Activated CD4-positive, alpha-beta T cell treated with anti-CD3 and anti-CD28 coated beads for 4 hours (primary cell): ENCODE results near the gene LBX2.

Source experiments
- DNase-seq, 2 donors: peaks; one replicate each; pipeline ENCODE4 v3.0.0-alpha.2; 2020

Gene LBX2, protein sequence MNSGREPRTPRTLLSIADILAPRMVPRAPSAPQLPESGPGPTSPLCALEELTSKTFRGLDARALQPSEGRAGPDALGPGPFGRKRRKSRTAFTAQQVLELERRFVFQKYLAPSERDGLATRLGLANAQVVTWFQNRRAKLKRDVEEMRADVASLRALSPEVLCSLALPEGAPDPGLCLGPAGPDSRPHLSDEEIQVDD

DNA sequence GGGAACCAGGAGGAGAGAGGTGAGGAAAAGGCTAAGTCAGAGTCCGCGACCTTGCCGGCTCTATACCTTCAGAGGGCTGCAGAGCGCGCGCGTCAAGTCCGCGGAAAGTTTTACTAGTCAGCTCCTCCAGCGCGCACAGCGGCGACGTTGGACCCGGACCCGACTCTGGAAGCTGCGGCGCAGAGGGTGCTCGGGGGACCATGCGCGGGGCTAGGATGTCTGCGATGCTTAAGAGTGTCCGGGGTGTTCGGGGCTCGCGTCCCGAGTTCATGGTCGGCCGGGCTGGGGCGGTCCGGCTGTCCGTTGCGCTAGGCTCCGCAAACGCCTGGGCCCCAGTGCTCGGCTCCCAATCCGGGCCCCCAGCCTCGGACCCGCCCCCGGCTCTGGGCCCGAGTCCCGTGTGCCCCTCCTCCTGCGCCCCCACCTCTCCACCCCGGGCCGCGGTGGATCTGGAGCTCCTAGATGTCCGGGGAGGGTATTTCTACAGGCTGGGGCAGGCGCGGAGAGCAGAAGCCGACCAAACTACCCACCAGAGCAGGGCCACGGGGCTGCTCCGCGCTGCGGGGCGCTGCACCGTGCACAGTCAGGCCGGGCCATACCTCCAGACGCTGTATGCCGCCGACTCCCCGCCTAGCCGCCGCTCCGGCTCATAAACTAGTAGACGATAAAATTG, at the start of gene LBX2:
TSS of gene LBX2 (minus strand) at position 337 of the 673 bp plus-strand sequence. CDS start at position 271, 66 bp downstream.
- no peak for DNase-seq

DNA sequence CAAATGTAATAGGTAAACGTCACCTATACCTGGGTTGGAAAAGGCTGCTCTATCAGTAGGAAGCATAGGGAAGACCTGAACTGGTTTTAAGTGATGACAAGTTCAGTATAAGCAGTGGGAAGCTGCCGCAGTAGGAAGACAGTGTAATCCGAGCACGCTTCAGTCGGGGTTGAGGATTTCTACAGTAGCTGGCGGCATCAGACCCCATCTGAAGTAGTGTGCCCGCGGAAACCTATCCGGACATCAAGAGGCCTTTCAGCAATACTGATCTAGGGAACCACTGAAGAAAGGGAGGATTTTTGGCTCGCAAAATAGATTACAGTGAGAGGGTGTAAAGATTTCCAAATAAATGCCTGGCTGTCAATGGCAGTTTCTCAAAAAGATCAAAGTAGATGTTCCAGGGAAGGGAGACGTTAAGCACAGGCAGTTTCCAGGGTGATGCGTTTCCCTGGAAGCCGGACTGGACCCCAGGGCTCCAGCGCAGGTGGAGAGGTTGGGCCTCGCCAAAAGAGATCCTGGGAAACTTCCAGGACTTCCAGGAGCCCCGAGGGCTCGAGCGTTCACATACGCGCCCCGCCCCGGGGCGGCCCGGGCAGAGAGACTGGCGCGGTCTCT, 49.0 kb upstream of the LBX2 start:
- DNase-seq = no peak

DNA sequence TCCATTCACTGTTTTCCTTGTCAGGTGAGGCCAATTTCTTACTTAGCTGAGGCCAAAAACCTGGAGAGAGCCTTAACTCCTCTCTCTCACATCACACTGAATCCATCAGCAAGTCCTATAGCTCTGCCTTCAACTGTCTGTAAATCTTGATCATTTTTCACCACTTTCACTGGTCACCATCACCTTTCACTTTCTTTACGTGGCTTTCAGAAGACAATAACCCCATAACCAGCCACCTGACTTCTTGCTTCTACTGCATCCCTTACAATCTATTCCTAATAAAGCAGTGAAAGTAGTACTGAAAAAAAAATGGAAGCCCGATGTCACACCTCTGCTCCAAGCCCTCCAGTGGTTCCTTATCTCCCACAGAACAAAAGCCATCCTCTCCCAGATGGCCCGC, 46.6 kb upstream of the LBX2 start:
- no peak for DNase-seq

DNA sequence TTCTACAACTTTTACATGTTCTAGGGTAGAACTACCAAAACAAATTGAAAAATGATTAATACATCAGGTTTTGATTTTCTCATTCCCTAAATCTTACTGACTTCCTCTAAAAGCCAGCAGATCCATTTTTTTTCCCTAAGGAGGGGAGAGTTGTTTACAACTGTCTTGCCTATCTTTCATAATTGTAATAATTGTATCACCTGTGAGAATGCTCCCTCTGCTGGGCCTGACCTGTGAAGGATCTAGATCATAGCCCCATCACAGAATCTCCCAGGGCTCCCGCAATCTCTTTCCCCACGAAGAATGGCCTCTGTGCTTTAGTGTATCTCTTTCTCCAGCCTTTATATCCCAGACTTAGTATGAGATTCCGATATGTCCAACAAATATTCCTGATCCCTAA, 45.2 kb upstream of the LBX2 start:
- no peak for DNase-seq

DNA sequence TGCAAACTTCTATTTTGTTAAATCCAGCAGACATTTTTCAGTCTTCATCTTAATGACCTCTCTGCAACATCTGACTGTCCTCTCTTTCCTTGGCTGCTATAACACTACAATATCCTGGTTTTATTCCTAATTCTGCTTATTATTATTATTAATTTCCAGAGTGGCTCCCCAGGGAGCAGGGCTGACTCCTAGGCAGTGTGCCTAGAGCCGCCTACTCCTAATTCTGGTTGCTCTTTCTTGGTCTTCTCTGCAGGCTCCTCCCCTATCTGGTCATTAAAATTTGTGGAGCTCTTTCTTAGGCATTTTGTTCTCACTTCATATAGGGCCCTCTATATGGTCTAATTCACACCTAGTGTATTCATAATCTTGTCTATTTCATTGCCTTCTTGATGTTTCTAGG, 43.6 kb upstream of the LBX2 start:
- DNase-seq = no peak

DNA sequence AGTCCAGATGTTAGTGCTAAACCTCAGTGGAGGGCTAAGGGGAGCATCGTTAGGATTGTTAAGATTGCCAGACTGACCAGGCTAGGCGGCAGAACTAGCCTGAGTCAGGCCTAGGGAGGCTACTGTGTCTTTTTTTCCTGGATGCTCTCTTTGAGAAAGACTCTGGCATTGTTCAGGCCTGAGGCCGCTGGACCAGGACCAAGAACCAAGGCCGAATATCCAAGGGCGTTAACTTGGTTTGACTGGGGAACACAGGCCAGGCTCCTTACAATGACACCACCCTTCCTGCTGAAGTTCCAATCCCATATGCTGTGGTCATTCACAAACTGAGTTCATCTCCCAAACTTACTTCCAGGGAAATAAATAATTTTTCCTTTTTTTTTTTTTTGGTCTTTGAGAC, 40.9 kb upstream of the LBX2 start:
- DNase-seq = no peak

DNA sequence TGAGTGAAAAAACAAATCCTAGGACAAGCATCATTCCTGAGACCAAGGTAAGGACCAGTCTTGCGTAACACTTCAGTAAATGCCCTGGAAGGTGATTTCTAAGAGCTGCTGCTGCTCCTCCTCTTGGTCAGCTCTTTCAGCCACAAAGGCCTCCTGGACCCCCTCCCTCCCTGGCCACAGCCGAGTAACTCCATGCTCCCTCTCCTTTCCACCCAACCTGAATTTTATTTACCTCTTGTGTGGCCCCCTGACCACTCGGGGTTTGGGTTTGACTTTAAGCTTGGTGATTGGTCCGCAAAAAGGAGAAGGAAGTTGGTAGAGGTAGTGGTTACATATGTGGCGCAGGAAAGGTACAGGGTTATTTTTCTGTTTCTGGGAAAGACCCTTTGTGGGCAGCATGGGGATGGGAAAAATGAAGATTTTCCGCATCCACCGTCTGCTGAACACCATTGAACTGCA, 39.5 kb upstream of the LBX2 start:
- DNase-seq = no peak

DNA sequence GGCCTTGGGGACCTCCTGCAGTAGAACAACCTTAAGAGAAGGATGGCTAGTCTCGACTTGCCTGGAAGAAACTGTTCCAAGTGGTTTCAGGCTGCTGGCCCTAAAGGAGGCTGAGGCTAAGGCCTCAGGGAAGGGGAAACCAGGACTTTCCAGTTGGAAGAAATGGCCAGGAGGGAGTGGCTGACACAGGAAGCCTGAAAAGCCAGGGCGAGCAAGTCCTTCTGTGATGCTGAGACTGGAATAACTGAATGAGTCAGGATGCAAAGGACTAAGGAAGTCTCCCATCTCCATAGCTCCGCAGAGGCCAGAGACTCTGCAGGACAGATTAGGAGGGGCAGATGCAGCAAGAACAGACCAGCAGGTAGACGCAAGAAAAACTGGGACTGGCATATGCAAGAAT, 37.7 kb upstream of the LBX2 start:
- no peak for DNase-seq

DNA sequence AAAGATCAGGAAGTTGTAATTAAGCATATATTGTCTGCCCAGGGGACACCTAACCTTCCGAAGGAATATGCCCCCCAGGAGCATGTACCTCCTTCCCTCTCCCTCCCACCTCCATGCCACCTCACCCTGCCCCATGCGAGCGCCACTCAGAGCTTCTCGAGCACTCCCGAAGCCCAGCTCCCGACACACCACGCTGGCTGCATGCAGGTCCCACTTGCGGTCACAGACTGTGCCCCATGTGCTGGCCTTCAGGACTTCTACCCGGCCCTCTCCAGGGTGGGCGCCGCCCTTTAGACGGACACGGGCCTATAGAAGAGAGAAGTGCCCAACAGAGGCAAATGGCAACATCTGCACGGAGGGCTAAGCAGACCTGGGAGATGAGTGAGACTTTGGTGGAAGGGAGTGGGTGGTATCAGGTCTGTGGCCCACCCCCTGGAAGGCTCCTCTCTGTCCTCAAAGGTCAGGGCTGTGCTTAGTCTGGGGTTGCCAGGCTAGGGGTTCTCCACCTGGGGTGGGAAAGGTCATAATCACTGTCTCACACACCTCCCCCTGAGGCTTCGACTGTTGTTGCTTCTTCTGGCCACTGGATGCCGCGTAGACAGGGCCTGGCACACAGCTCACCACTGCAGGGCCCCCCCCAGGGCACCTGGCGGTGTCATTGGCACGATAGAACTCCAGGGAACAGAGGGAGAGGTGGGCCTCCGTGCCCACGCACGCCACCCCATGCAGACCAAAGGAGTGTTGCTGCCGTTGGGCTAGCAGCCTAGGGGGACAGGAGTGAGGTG, 37.0 kb upstream of the LBX2 start:
- DNase-seq = no peak

DNA sequence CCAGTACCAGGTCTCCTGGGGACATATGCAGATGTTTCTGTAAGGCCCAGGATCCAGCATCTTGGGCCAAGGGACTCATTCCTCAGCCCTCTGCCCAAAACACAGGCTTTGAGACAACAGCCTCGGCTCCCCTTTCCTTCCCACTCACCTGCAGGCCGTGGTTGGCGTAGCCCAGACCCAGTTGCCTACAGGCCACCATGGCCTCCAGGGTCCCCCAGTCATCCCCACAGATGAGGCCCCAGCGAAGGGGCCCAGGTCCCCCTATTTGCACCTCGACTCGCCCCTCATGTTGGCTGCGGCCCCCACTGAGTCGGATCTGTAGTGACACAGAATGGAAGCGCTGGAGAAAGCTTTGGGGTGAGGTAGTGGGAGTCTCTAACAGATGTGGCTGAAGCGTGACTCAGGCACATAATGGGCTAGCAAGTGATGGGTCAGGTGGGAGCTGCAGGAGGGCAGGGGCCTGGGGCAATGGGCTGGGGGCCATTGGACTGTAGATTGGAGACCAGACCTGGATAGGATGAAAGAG, 36.1 kb upstream of the LBX2 start:
- DNase-seq = no peak

DNA sequence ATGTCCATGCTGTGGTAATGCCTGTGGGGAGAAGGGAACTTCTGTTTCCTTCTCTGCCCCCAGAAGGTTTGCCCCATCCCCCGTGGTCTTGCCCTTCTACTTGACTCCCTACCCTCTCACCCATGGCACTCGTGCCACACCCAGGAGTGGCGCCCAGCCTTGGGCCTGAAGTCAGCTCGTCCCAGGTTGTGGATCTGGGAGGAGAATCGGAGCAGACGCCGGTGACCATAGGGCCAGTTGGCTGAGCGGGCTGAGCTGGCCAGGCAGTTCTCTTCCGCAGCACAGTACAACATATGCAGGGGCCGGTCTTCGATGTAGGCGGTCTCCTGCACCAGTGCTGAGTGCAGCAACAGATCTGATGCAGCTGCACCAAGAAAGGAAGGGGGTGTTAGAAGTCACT, 35.0 kb upstream of the LBX2 start:
- no peak for DNase-seq

DNA sequence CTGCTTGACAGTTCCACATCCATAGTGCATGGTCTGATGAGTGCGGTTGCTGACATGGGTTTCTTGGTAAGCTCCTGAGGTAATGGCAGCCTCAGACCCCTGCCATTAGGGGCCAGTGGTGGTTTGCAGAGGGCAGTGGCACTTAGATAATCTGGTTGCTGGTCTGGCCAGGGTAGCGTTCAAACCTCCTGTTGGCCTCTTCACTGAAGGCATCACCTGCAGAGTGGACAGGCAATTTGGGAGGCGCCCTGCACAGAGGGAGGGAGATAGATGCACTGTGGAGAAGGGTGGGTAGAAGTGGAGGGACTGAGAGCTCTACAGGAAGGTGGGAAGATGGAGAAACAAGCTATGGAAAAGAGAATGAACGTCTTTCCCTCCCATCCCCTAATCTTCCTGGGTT, 34.1 kb upstream of the LBX2 start:
- DNase-seq = no peak

DNA sequence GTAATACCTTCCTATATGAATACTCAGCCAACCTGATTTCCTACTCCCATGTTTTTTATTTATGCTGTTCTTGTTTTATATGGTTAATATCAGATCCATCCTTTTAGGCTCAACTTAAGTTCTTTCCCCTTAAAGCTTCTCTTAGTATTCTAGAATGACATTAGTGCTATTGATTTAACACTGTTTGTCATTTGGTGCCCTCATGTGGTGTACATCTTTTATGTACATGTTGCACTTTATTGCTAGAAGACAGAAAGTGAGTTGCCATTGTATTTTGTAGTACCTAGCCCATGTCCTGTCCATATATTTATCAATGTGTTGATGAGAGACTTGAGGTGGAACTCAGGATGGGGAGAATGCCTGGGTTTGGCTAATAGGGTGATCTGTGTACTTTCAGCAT, 32.8 kb upstream of the LBX2 start:
- DNase-seq = no peak

DNA sequence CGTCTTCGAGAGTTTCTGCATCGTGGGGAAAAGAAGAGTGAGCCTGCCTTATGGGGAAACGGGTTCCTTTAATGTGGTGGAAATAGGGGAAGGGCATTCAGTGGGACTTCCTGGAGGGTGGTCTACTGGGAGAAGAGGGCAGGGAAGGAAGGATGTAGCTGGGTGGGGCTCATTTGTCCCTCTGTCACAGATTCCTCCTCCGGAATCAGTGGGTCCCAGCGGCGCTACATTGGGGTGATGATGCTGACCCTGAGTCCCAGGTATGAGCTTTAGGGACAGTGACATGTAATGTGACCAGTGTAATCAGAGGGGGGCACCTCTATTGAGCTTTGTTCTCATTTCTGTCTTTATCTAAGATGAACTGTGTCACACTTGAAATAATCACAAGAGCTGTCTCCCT, 32.3 kb upstream of the LBX2 start:
- DNase-seq = no peak

DNA sequence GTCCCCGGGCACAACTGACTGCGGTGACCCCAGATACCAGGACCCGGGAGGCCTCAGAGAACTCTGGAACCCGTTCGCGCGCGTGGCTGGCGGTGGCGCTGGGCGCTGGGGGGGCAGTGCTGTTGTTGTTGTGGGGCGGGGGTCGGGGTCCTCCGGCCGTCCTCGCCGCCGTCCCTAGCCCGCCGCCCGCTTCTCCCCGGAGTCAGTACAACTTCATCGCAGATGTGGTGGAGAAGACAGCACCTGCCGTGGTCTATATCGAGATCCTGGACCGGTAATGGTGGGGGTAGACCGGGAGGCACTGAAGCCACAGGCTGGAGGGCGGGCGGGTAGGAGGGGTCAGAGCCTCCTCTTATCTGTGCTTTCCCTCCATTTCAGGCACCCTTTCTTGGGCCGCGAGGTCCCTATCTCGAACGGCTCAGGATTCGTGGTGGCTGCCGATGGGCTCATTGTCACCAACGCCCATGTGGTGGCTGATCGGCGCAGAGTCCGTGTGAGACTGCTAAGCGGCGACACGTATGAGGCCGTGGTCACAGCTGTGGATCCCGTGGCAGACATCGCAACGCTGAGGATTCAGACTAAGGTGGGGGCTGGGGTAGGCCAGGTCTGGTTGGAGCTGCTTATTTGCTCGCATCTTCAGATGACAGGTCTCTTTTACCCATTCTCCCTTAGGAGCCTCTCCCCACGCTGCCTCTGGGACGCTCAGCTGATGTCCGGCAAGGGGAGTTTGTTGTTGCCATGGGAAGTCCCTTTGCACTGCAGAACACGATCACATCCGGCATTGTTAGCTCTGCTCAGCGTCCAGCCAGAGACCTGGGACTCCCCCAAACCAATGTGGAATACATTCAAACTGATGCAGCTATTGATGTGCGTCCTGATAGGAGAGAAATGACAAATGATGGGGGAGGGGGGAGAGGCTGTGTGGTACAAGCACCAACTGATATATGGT, 31.1 kb upstream of the LBX2 start:
- DNase-seq = peak in 1 of 2 donors; percentile 32

DNA sequence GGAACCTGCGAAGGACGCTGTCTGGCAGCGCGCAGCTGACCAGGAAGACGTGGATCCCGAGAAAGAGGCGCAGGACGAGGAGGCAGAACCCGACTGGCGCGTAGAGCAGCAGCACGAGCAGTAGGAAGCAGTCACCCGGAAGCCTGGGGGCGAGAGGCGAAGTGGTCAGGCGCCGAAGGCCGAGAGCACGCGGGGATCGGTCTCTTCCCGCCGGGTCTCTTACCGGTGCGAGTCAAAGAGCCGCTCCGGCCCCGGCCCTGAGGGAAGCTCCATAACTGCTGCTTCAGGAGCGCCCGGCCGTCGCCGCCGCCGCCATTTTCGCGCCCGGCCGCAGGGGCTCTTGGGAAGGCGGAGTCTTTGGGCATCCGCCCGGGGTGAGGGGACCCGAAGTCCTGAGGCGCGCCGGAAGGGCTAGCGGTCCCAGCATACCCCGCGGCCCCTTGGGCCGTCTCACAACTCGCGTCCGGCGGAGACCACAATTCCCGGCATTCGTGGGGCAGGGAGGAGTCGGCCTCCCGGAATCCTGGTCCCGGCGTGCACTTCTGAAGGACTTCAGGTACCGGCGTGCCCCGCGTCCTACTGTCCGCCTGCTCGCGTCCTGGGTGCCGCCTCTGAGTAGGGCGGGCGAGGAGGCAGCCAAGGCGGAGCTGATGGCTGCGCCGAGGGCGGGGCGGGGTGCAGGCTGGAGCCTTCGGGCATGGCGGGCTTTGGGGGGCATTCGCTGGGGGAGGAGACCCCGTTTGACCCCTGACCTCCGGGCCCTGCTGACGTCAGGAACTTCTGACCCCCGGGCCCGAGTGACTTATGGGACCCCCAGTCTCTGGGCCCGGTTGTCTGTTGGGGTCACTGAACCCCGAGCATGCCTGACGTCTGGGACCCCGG, 30.2 kb upstream of the LBX2 start, which contains the start of the genes AUP1 and HTRA2:
TSS of gene AUP1 (minus strand) at position 350 of the 882 bp plus-strand sequence. CDS start at position 273, 77 bp downstream.
TSS of gene HTRA2 (plus strand) at position 577 of the 882 bp plus-strand sequence. CDS start at position 651, 74 bp downstream.
- DNase-seq = peak; percentile 81 to 85

DNA sequence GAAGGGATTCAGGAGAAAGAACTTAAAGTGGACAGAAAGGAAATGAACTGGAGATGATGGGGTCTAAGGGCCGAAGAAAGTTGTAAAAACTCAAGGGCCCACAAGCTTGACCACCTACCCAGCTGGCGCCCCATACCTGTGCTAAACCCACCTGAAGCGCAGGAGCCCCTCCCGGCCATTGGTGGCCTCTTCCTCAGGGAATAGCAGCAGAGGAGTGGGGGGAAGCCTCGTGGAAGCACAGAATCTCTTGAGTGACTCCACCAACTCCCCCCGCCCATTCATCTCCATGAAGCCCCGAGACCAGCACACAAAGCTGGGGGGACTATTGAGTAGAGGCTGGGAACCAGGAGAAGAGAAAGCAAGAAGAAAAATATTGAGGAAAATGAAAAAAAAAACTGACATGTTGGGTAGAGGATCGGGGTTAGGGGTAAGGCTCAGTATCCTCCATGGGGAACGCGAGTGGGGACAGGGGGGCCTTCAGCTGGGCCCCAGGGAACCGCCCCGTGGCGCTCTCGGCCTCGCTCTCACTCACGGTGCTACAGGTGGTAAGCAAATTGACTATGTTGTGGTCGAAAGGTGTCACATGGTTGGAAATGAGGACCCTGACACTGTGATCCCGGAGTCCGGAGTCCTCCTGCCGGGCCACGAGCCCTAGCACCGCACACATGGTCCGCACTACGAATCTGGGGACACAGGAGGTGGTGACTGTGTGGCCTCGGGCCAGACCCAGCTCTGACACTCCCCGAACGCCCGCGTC, 29.4 kb upstream of the LBX2 start:
- no peak for DNase-seq

DNA sequence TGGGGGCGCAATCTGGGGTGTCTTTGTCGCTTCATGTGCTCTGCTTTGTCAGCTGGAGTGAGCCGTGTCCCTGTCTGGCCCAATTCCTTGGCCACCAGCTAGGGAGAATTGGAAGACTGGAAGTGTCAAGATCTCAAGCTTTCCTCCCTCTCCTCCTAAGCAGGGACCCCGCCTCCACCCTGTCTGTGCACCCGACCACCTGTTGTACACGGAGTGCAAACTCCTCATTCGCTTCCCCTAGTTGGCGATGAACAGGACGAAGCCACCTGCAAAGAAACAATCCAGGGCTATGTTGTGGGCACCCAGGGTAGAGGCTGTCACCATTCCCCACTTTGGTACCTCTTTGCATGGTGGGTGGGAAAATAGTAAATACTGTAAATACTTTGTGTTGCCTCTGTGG, 28.3 kb upstream of the LBX2 start:
- no peak for DNase-seq

DNA sequence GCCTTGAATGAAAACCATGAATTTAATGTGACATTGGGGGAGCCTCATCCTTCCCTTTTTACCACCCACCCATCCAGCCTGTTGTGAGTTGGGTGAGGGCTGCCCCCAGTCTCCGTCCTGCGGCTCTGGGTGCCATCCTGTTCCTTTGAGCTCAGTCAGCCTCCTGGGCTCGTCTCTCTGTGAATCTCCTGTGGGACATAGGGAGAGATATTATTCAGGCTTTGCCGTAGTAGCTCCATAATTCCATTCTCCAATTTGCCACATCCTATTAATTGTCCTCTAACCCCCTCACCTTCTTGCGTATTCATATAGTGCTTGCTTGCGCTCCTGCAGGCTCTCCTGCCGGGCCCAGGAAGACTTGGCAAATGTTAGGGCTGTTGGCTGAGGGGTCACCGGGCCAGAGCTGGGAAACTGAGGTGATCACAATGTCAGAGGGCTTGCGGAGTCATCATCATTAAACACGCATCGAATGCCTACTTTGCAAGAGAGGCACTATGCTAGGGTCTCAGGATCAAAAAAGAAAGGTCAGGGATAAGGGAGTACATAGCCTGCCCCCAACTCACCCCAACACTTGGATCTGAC, 27.3 kb upstream of the LBX2 start:
- DNase-seq = no peak
